ENCODE measurements around the gene MYOCD.

The MYOCD gene

DNA sequence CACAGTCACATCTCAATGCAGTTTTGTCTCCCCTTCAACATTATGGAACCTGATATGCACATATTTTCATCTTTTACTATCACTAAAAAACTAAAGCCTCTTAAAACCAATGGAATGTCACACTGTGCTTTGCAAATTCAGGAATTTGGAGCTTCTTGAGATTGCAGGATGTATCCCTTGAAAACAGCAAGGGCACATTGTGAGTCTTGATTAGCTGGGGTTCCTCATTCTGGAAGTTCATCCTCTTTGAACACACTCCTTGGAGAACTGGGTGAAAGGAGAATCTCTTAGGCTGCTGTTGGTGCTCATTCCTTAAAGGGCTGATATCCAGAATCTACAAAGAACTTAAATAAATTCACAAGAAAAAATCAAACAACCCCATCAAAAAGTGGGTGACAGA lies 21.1 kb upstream of the MYOCD start:
- DNase-seq: no peak

GRCh38 chr17:12646761-12647422 lies 18.8 kb upstream of the MYOCD start:
- no peak for DNase-seq

DNA sequence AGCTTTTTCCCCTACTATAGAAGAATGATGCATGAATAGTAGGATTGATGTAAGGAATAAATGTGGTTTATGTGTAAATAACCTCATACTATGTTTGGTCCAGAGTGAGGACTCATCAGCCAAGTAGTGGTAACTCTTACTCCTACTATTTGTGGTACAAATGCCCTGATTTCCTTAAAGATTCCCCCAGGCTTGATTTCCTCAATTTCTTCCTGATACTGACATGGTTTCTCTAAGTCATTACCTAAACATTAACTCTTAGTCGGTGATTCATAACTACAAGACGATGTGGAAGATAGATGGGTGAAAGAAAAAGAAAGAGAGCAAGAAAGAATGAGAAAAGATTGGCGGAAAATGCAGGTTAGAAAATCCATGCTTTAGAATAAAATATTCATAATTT lies 17.2 kb upstream of the MYOCD start:
- no peak for DNase-seq

GRCh38 chr17:12655936-12656335 lies 9.8 kb upstream of the MYOCD start:
- DNase-seq: no peak

GRCh38 chr17:12656354-12656753 lies 9.3 kb upstream of the MYOCD start:
- DNase-seq: no peak

GRCh38 chr17:12659500-12659899 lies 6.2 kb upstream of the MYOCD start:
- DNase-seq: no peak

DNA sequence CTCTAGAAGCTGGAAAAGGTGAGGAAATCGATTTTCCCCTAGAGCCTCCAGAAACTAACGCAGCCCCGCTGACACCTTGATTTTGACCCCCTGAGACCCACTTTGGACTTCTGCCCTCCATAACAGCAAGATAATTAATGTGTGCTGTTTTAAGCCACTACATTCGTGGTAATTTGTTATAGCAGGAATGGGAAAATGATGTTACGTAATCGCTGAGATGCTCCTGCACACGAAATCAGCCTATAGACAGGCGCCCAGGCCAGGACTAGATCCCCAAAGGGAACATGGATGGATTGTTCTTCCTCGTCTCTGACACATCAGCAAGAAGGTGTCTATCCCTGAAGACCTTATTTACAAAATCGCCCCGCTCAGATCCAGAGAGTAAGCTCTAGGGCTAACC lies 1.4 kb upstream of the MYOCD start:
- no peak for DNase-seq

DNA sequence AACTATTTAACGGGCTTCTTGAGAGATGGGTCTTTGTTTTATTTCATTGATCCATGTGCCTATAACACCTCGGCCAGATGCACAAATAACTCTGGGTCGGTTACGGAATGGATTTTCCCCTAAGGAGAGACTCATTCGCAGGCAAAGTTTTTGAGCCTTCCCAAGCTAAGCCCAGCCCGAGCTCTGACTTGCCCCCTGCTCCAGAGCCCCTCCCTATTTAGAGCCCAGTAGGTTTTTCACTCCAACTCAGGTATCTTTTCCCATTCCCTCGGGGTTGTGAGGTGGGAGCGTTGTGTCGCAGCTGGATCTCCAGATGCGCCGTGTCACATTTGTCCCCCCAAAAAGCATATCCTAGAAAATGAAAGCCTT lies 812 bp upstream of the MYOCD start:
- no peak for DNase-seq

- no peak for DNase-seq
Observed at GRCh38 chr17:12666718-12667117, 1.0 kb downstream of the MYOCD start.

DNA sequence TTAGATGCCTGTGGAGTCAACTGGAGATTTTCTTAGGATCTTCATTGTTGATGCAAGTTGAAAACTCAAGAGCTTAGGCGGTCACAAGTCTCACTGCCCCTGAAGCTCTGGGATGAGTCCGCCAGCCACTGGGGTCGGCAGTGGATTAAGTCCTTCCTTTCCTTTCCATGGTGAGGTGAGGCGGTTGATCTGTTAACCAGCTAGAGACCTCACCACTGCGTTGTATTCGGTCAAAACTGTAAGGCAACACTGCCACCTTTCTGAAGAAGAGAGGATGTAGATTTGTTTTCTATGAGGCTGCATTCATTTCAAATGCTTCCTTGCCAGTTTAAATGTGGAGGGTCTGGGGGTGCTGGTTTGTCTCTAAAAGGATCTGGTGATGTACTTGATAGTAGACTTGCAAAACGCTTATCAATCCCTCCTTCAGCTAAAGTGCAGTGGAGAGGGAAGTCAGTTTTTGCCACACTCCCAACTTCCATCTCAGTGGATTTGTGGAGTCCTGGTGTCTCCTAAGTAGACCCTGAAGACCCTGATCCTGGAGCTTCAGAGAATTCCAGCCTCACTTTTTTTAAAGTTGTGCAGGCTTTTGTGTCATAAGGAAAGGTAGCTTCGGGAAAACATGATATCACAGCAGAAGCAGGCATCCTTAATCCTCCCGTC lies 1.7 kb downstream of the MYOCD start:
- no peak for DNase-seq

DNA sequence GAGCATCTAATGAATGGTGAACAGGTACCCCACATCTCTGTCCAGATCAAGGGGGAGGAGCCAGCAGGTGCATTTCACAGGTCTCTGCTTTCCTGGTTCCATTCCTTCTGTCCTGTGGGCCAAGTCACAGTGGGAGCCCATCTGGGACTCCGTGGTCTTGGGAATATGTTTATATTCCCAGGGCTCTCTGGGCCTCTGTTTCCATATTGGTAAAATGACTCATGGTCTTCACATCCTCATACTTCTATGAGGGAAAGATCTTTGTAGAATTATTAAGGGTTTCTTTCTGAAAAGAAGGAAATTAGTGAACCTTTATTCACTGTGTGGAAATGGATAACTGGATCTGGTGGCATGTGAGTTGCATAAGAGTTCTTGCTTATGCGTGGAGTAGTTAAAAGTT lies 6.2 kb downstream of the MYOCD start:
- DNase-seq: no peak

DNA sequence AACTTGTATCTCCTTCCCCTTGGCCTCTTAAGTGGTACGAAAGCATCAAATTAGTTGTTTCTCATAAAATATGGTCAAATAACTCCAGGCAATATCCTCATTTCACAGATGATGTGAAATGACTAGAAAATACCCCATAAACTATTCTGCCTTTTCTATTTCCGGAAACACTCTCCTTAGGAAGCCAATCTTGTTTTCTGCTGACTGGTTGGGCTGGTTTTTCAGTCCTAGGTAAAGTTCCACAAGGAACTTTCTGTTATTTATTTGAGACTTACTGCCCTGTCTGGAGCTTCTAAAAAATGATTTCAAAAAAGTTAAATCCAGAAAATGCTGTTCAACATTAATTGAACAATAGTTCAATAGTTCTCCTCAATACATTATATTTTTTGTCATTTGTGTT lies 7.3 kb downstream of the MYOCD start:
- no peak for DNase-seq

GRCh38 chr17:12673788-12674187 lies 8.1 kb downstream of the MYOCD start:
- no peak for DNase-seq

GRCh38 chr17:12680407-12680897 lies 14.8 kb downstream of the MYOCD start:
- DNase-seq: no peak

- DNase-seq: no peak
Observed at GRCh38 chr17:12680993-12681392, 15.3 kb downstream of the MYOCD start.

GRCh38 chr17:12683299-12683698 lies 17.6 kb downstream of the MYOCD start:
- no peak for DNase-seq

DNA sequence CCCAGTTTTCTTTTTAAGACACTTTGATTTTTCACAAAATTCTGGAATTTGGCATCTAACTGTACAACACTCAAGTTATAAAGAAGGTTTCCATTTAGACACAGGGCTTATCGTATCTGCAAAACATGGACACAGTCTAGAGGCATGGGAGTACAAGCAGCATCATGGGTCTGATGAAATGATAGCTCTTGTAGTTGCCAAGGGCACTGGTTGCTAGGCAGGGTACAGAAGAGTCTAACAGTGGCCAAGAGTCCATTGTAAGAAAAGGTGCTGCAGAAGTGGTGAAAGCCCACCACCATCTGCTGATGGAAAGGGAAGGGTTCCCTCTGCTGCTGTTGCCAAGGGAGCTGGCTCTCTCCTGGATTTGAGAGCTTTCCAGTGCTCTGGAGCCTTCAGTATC lies 20.8 kb downstream of the MYOCD start:
- no peak for DNase-seq

DNA sequence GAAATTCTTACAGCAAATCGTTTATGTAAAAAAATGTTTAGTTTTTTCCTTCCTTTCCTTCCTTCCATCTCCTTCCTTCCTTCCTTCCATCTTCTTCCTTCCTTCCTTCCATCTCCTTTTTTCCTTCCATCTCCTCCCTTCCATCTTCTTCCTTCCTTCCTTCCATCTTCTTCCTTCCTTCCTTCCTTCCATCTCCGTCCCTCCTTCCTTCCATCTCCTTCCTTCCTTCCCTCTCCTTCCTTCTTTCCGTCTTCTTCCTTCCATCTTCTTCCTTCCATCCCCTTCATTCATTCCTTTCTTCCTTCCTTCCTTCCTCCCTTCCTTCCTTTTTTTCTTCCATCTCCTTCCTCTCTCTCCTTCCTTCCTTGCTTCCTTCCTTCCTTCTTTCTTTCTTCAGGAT lies 22.7 kb downstream of the MYOCD start:
- no peak for DNase-seq

DNA sequence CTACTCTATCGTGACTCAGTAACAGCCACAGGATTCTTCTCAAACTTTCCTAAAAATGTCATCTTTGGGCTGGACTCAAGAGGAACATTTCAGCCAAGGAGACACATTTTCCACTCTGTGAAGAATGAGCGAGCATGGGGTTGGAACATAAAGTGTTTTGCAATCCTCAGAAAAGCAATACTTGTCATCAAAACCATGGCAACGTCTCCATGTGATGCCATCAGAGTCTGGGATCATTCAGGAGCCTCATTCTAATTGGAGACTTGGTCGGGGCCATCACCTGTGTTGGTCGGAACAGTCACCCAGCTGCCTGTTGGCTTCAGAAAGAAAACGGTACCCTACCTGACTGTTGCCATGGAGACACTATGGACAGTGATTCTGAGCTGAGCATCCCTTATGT lies 25.5 kb downstream of the MYOCD start:
- no peak for DNase-seq

GRCh38 chr17:12693640-12694039 lies 27.9 kb downstream of the MYOCD start:
- DNase-seq: no peak

DNA sequence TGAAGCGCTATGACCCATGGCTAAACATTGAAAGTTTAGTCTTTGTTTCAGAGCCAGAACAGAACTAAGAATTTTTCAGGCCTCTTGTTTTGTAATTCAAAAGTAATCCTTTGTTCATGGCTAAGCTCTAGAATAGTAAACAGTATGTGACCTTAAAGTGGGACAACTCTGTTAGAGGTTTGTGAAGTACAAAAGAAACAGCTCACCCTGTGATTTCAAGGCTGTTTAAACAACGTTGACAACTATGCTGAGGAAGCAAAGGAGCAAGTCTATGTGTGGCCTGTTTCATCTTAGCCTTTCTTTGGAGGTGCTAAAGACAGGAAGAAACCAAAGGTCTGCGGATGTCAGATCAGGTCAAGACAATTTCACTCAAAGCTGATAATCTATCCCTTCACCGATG lies 40.4 kb downstream of the MYOCD start:
- no peak for DNase-seq

- no peak for DNase-seq
Observed at GRCh38 chr17:12709063-12709462, 43.4 kb downstream of the MYOCD start.

GRCh38 chr17:12712415-12712814 lies 46.7 kb downstream of the MYOCD start:
- DNase-seq: no peak

- DNase-seq: no peak
Observed at GRCh38 chr17:12712941-12713340, 47.3 kb downstream of the MYOCD start.

- DNase-seq: no peak
Observed at GRCh38 chr17:12719948-12720347, 54.3 kb downstream of the MYOCD start.

All from NCI-H2081 (cell line).